Stimulated activated CD4-positive, alpha-beta T cell treated with anti-CD3 and anti-CD28 coated beads, Interleukin-15, amount 100 ng/mL, for 24 hours (primary cell): ENCODE data around the gene PELI1.

Experiments used
- DNase-seq: peaks from one replicate; pipeline ENCODE4 v3.0.0-alpha.2; 2020

Gene PELI1

GRCh38 chr2:64144057-64145013, at the start of gene PELI1:
Gene PELI1 (minus strand): TSS chr2:64144420. CDS start chr2:64108310, 36,110 bp downstream.
- DNase-seq = peak; percentile 92

GRCh38 chr2:64193491-64193890, 49.3 kb upstream of the PELI1 start:
- DNase-seq = no peak

GRCh38 chr2:64192664-64193105, 48.5 kb upstream of the PELI1 start:
- DNase-seq = no peak

- no peak for DNase-seq
These were observed 47.9 kb upstream of the PELI1 start for GRCh38 chr2:64192125-64192479.

- no peak for DNase-seq
These were observed 45.4 kb upstream of the PELI1 start for GRCh38 chr2:64189586-64189985.

GRCh38 chr2:64189167-64189566, 44.9 kb upstream of the PELI1 start:
- DNase-seq = no peak

GRCh38 chr2:64186699-64187605, 42.7 kb upstream of the PELI1 start:
- no peak for DNase-seq

- DNase-seq = no peak
These were observed 35.5 kb upstream of the PELI1 start for GRCh38 chr2:64179582-64180321.

GRCh38 chr2:64177315-64177714, 33.1 kb upstream of the PELI1 start:
- DNase-seq = no peak

GRCh38 chr2:64175419-64176197, 31.4 kb upstream of the PELI1 start:
- DNase-seq = no peak

GRCh38 chr2:64173156-64174135, 29.2 kb upstream of the PELI1 start:
- DNase-seq = no peak

GRCh38 chr2:64168756-64169155, 24.5 kb upstream of the PELI1 start:
- DNase-seq = no peak

- DNase-seq = no peak
These were observed 24.0 kb upstream of the PELI1 start for GRCh38 chr2:64168201-64168600.

GRCh38 chr2:64166637-64167420, 22.6 kb upstream of the PELI1 start:
- DNase-seq = no peak

GRCh38 chr2:64166212-64166611, 22.0 kb upstream of the PELI1 start:
- peak; percentile 20 for DNase-seq

GRCh38 chr2:64165706-64166105, 21.5 kb upstream of the PELI1 start:
- no peak for DNase-seq

GRCh38 chr2:64164629-64165028, 20.4 kb upstream of the PELI1 start:
- DNase-seq = no peak

GRCh38 chr2:64162516-64162915, 18.3 kb upstream of the PELI1 start:
- DNase-seq = no peak

- no peak for DNase-seq
These were observed 13.6 kb upstream of the PELI1 start for GRCh38 chr2:64157792-64158191.

- no peak for DNase-seq
These were observed 9.6 kb upstream of the PELI1 start for GRCh38 chr2:64153811-64154210.
